ENCODE data around the gene TMPRSS9.

TMPRSS9 gene

GRCh38 chr19:2354670-2355069 lies 5.4 kb upstream of the TMPRSS9 start:
- WGBS (ENCODE audit: extremely low coverage, insufficient coverage, insufficient read length), result no CpG with 5 or more reads among the region's 17 CpGs
- no peaks in the 10 kb centered on the region for H3K4me1 ChIP-seq (ENCODE audit: control insufficient read depth in 1 of 2, insufficient read depth in 2 of 2, low read length in 2 of 2)
- H4K8ac ChIP-seq (ENCODE audit: low read depth, low read length), result no peak overlapping the region
- no peak overlapping the region for H3K9ac ChIP-seq (ENCODE audit: low read length)
- no peak overlapping the region for H2BK12ac ChIP-seq (ENCODE audit: low read length)
- H3K4me2 ChIP-seq (ENCODE audit: low read length), result no peak overlapping the region
- no peak overlapping the region for H2AK5ac ChIP-seq (ENCODE audit: low read length)
- no peak overlapping the region for H2AFZ ChIP-seq (ENCODE audit: insufficient read depth, low read length, poor library complexity)
- no peaks in the 10 kb centered on the region for H3K27me3 ChIP-seq (ENCODE audit: insufficient read depth, low read length)
- no peaks in the 10 kb centered on the region for H3K79me1 ChIP-seq (ENCODE audit: low read length)
- H3K18ac ChIP-seq (ENCODE audit: low read length), result no peak overlapping the region
- no peak overlapping the region for H3K23ac ChIP-seq (ENCODE audit: low read length)
- H3K9me3 ChIP-seq (ENCODE audit: insufficient read depth, low read depth, low read length), result no peaks in the 10 kb centered on the region
- no peak overlapping the region for H3K4me3 ChIP-seq (ENCODE audit: low read depth, low read length)
- H3K36me3 ChIP-seq (ENCODE audit: control insufficient read depth in 1 of 2, insufficient read depth in 2 of 2, low read length in 2 of 2), result peaks cover 19 to 29% of the 10 kb centered on the region in 2 experiments
- H4K12ac ChIP-seq (ENCODE audit: low read depth, low read length), result no peak overlapping the region
- no peak overlapping the region for H3K4ac ChIP-seq (ENCODE audit: low read depth, low read length)
- no peaks in the 10 kb centered on the region for H3K79me2 ChIP-seq (ENCODE audit: control insufficient read depth, insufficient read depth, low read length, poor library complexity)
- H3K14ac ChIP-seq (ENCODE audit: low read length), result no peak overlapping the region
- H4K91ac ChIP-seq (ENCODE audit: low read depth, low read length), result no peak overlapping the region
- H3K27ac ChIP-seq (ENCODE audit: low read depth, low read length), result no peak overlapping the region
- DNase-seq, result no peak
- no peak overlapping the region for H2BK5ac ChIP-seq (ENCODE audit: low read depth, low read length, poor library complexity)
- H2BK120ac ChIP-seq (ENCODE audit: insufficient read depth, low read length, poor library complexity), result no peak overlapping the region

GRCh38 chr19:2355168-2356035 lies 4.7 kb upstream of the TMPRSS9 start:
- Histone ChIP-seq H3K36me3 (ENCODE audit: control insufficient read depth in 1 of 2, insufficient read depth in 2 of 2, low read length in 2 of 2) (peaks cover 17 to 23% of the 10 kb centered on the region in 2 experiments), H3K4me1 (ENCODE audit: control insufficient read depth in 1 of 2, insufficient read depth in 2 of 2, low read length in 2 of 2) (no peaks in the 10 kb centered on the region), H2AFZ (ENCODE audit: insufficient read depth, low read length, poor library complexity) (no peak overlapping the region), H3K4ac (ENCODE audit: low read depth, low read length) (no peak overlapping the region), H2BK120ac (ENCODE audit: insufficient read depth, low read length, poor library complexity) (no peak overlapping the region), H2AK5ac (ENCODE audit: low read length) (no peak overlapping the region), H3K23ac (ENCODE audit: low read length) (no peak overlapping the region), H4K91ac (ENCODE audit: low read depth, low read length) (no peak overlapping the region), H3K27ac (ENCODE audit: low read depth, low read length) (no peak overlapping the region), H3K79me1 (ENCODE audit: low read length) (no peaks in the 10 kb centered on the region), H3K9me3 (ENCODE audit: insufficient read depth, low read depth, low read length) (peaks cover under 1% of the 10 kb centered on the region), H3K27me3 (ENCODE audit: insufficient read depth, low read length) (no peaks in the 10 kb centered on the region), H3K9ac (ENCODE audit: low read length) (no peak overlapping the region), H3K79me2 (ENCODE audit: control insufficient read depth, insufficient read depth, low read length, poor library complexity) (no peaks in the 10 kb centered on the region), H4K8ac (ENCODE audit: low read depth, low read length) (no peak overlapping the region), H2BK5ac (ENCODE audit: low read depth, low read length, poor library complexity) (no peak overlapping the region), H2BK12ac (ENCODE audit: low read length) (no peak overlapping the region), H3K4me3 (ENCODE audit: low read depth, low read length) (no peak overlapping the region), H3K18ac (ENCODE audit: low read length) (no peak overlapping the region), H3K14ac (ENCODE audit: low read length) (no peak overlapping the region), H3K4me2 (ENCODE audit: low read length) (no peak overlapping the region), H4K12ac (ENCODE audit: low read depth, low read length) (no peak overlapping the region)
- DNase-seq, result no peak
- WGBS (ENCODE audit: extremely low coverage, insufficient coverage, insufficient read length), result no CpG with 5 or more reads among the region's 24 CpGs

- no peak overlapping the region for H4K12ac ChIP-seq (ENCODE audit: low read depth, low read length)
- H3K4me3 ChIP-seq (ENCODE audit: low read depth, low read length), result no peak overlapping the region
- no peaks in the 10 kb centered on the region for H3K79me1 ChIP-seq (ENCODE audit: low read length)
- no peak overlapping the region for H4K8ac ChIP-seq (ENCODE audit: low read depth, low read length)
- H2AFZ ChIP-seq (ENCODE audit: insufficient read depth, low read length, poor library complexity), result no peak overlapping the region
- no peak overlapping the region for H3K9ac ChIP-seq (ENCODE audit: low read length)
- H3K4me2 ChIP-seq (ENCODE audit: low read length), result no peak overlapping the region
- no peaks in the 10 kb centered on the region for H3K79me2 ChIP-seq (ENCODE audit: control insufficient read depth, insufficient read depth, low read length, poor library complexity)
- no peak overlapping the region for H3K14ac ChIP-seq (ENCODE audit: low read length)
- H3K9me3 ChIP-seq (ENCODE audit: insufficient read depth, low read depth, low read length), result peaks cover 4% of the 10 kb centered on the region
- no peaks in the 10 kb centered on the region for H3K4me1 ChIP-seq (ENCODE audit: control insufficient read depth in 1 of 2, insufficient read depth in 2 of 2, low read length in 2 of 2)
- no CpG with 5 or more reads among the region's 21 CpGs for WGBS (ENCODE audit: extremely low coverage, insufficient coverage, insufficient read length)
- H3K18ac ChIP-seq (ENCODE audit: low read length), result no peak overlapping the region
- peaks cover 17 to 23% of the 10 kb centered on the region in 2 experiments for H3K36me3 ChIP-seq (ENCODE audit: control insufficient read depth in 1 of 2, insufficient read depth in 2 of 2, low read length in 2 of 2)
- H3K4ac ChIP-seq (ENCODE audit: low read depth, low read length), result no peak overlapping the region
- H2BK12ac ChIP-seq (ENCODE audit: low read length), result no peak overlapping the region
- H4K91ac ChIP-seq (ENCODE audit: low read depth, low read length), result no peak overlapping the region
- no peak overlapping the region for H2AK5ac ChIP-seq (ENCODE audit: low read length)
- no peak for DNase-seq
- no peak overlapping the region for H2BK5ac ChIP-seq (ENCODE audit: low read depth, low read length, poor library complexity)
- no peak overlapping the region for H3K23ac ChIP-seq (ENCODE audit: low read length)
- H2BK120ac ChIP-seq (ENCODE audit: insufficient read depth, low read length, poor library complexity), result no peak overlapping the region
- H3K27ac ChIP-seq (ENCODE audit: low read depth, low read length), result no peak overlapping the region
- H3K27me3 ChIP-seq (ENCODE audit: insufficient read depth, low read length), result no peaks in the 10 kb centered on the region
These were observed 3.9 kb upstream of the TMPRSS9 start for GRCh38 chr19:2356036-2356646.

GRCh38 chr19:2357279-2358206 lies 2.5 kb upstream of the TMPRSS9 start:
- Histone ChIP-seq H2AK5ac (ENCODE audit: low read length) (no peak overlapping the region), H3K23ac (ENCODE audit: low read length) (no peak overlapping the region), H2BK120ac (ENCODE audit: insufficient read depth, low read length, poor library complexity) (no peak overlapping the region), H2AFZ (ENCODE audit: insufficient read depth, low read length, poor library complexity) (no peak overlapping the region), H3K9me3 (ENCODE audit: insufficient read depth, low read depth, low read length) (peaks cover 4% of the 10 kb centered on the region), H3K36me3 (ENCODE audit: control insufficient read depth in 1 of 2, insufficient read depth in 2 of 2, low read length in 2 of 2) (peaks cover 17 to 19% of the 10 kb centered on the region in 2 experiments), H3K9ac (ENCODE audit: low read length) (no peak overlapping the region), H4K12ac (ENCODE audit: low read depth, low read length) (no peak overlapping the region), H3K14ac (ENCODE audit: low read length) (no peak overlapping the region), H2BK5ac (ENCODE audit: low read depth, low read length, poor library complexity) (no peak overlapping the region), H2BK12ac (ENCODE audit: low read length) (no peak overlapping the region), H3K4me1 (ENCODE audit: control insufficient read depth in 1 of 2, insufficient read depth in 2 of 2, low read length in 2 of 2) (no peaks in the 10 kb centered on the region), H3K4me3 (ENCODE audit: low read depth, low read length) (no peak overlapping the region), H3K79me1 (ENCODE audit: low read length) (no peaks in the 10 kb centered on the region), H3K4ac (ENCODE audit: low read depth, low read length) (no peak overlapping the region), H4K8ac (ENCODE audit: low read depth, low read length) (no peak overlapping the region), H3K27me3 (ENCODE audit: insufficient read depth, low read length) (no peaks in the 10 kb centered on the region), H3K79me2 (ENCODE audit: control insufficient read depth, insufficient read depth, low read length, poor library complexity) (no peaks in the 10 kb centered on the region), H3K4me2 (ENCODE audit: low read length) (no peak overlapping the region), H3K27ac (ENCODE audit: low read depth, low read length) (no peak overlapping the region), H3K18ac (ENCODE audit: low read length) (no peak overlapping the region), H4K91ac (ENCODE audit: low read depth, low read length) (no peak overlapping the region)
- no peak for DNase-seq
- 100% methylated on average over 3 of the region's 3 CpGs for WGBS (ENCODE audit: extremely low coverage, insufficient coverage, insufficient read length)
